Vagina (tissue), 2 donors: Measurements from ENCODE around the gene TMEM245. TPM values are rescaled to one million over a fixed set of nuclear protein-coding genes. Genes with fewer than 3 reads are reported as not detected.

Experiments
- DNase-seq, 2 donors: peaks; one replicate each; pipeline ENCODE4 v3.0.0-alpha.2; 2017; ENCODE audit errors: extremely low spot score in 2 of 2
- H3K27ac ChIP-seq: fragments of 200-600 bp; sonication (generic); one replicate; pipeline ENCODE4 v1.5.1; 2019
- H3K27me3 ChIP-seq: fragments of 200-600 bp; sonication (generic); one replicate; pipeline ENCODE4 v1.5.1; 2019
- H3K36me3 ChIP-seq, 2 donors: fragments of 200-600 bp; sonication (generic); one replicate each; pipeline ENCODE4 v1.5.1; 2017 to 2019
- H3K4me1 ChIP-seq: fragments of 200-600 bp; sonication (generic); one replicate; pipeline ENCODE4 v1.5.1; 2019
- H3K4me3 ChIP-seq, 2 donors: fragments of 200-600 bp; sonication (generic); 1 replicate in 1 of 2; 2 replicates in 1 of 2; pipeline ENCODE4 v1.5.1; 2016 to 2019
- H3K9me3 ChIP-seq: fragments of 200-600 bp; sonication (generic); one replicate; pipeline ENCODE4 v1.5.1; 2019
- POLR2A ChIP-seq, 2 donors: fragments of 450-650 bp; IDR thresholded peaks; one replicate each; pipeline ENCODE4 v1.6.1; 2017; ENCODE audit warnings: antibody characterized with exemption in 2 of 2, mild to moderate bottlenecking in 2 of 2, moderate library complexity in 2 of 2
- POLR2AphosphoS5 ChIP-seq, 2 donors: sonication (generic); formaldehyde crosslinking; IDR thresholded peaks; one replicate each; pipeline ENCODE4 v1.9.0; 2017; ENCODE audit warnings: antibody characterized with exemption in 2 of 2, mild to moderate bottlenecking in 2 of 2, low read depth in 1 of 2; ENCODE audit not compliant: insufficient read depth in 1 of 2
- intact Hi-C: fragments of 100-400 bp; cut with DNase I; formaldehyde crosslinking; loops from one replicate; pipeline ENCODE4 v1.15.1; 2023
- total RNA-seq: library from RNA; depleted of rRNA; stranded (reverse); fragments of >200 nt; gene quantifications from one replicate; pipeline ENCODE4 v1.2.3, GENCODE V29; 2016
- TF ChIP-seq, protein P1 (sequence below), 3 experiments: fragments of 450-650 bp in 2 of 3; fragments of 200-600 bp in 1 of 3; sonication (generic) in 1 of 3; IDR thresholded peaks; one replicate each; pipeline ENCODE4 v1.5.1; 2017 to 2019; ENCODE audit warnings: antibody characterized with exemption in 3 of 3, mild to moderate bottlenecking in 2 of 3, moderate library complexity in 2 of 3

Gene TMEM245
- total RNA-seq, result 47.4 TPM

DNA sequence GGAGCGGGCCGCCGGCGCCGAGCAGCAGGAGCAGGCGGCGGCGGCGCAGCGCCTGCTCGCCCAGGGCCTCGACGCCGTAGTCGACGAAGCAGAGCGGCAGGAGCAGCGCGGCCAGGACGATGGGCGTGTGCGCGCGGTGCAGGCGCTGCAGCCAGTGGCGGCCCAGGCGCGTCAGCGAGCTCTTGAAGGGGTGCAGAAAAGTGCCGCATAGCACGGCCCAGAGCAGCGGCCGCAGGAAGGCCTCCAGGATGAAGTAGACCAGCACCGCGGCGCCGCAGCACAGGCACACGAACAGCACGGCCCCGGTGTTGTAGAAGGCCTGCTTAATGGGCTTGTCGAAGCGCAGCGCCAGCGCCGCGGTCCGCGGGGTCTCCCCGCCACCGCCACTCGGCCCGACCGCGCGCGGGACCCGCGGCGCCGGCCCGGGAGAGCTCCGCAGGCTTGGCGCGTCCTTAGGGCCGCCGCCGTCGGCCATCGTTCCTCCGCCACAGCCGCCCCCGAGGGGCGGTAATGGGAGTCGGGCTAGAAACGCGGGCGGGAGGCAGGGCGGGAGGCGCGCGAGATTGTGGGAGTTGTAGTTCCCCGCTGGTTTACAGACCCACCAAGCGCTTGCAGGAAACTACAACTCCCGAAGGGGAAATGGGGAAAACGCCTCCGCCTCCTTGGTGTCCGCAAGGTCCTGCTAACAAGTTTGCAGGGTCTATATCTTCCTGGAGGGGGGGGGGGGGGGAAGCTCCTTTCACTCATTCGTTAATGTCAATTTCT, at the start of gene TMEM245:
TMEM245 (minus strand) TSS at position 509 of the 765 bp plus-strand sequence; CDS start at position 475, 34 bp downstream.
- Histone ChIP-seq H3K4me1 (peaks cover 44% of the 10 kb centered on the region), H3K9me3 (no peaks in the 10 kb centered on the region), H3K36me3 (no peaks in the 10 kb centered on the region), H3K27ac (peak within 1 kb of the TSS; percentile 90), H3K4me3 (peak within 1 kb of the TSS; percentile 85 to 95), H3K27me3 (no peaks in the 10 kb centered on the region)
- DNase-seq, result peak in 1 of 2 donors; percentile 99
- TF ChIP-seq POLR2AphosphoS5 (IDR thresholded peaks at IDR 0.05; ENCODE audit: insufficient read depth in 1 of 2, low read depth in 1 of 2), result peak; percentile 86 to 93
- peak; percentile 57 to 94 for TF ChIP-seq POLR2A (IDR thresholded peaks at IDR 0.05)
- TF ChIP-seq, protein P1, sequence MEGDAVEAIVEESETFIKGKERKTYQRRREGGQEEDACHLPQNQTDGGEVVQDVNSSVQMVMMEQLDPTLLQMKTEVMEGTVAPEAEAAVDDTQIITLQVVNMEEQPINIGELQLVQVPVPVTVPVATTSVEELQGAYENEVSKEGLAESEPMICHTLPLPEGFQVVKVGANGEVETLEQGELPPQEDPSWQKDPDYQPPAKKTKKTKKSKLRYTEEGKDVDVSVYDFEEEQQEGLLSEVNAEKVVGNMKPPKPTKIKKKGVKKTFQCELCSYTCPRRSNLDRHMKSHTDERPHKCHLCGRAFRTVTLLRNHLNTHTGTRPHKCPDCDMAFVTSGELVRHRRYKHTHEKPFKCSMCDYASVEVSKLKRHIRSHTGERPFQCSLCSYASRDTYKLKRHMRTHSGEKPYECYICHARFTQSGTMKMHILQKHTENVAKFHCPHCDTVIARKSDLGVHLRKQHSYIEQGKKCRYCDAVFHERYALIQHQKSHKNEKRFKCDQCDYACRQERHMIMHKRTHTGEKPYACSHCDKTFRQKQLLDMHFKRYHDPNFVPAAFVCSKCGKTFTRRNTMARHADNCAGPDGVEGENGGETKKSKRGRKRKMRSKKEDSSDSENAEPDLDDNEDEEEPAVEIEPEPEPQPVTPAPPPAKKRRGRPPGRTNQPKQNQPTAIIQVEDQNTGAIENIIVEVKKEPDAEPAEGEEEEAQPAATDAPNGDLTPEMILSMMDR (IDR thresholded peaks at IDR 0.05), result no peak
- intact Hi-C loops, result loop anchor here (2.0 kb wide), 1 partner anchor 107 kb away; the partner anchor contains the start of gene CTNNAL1

DNA sequence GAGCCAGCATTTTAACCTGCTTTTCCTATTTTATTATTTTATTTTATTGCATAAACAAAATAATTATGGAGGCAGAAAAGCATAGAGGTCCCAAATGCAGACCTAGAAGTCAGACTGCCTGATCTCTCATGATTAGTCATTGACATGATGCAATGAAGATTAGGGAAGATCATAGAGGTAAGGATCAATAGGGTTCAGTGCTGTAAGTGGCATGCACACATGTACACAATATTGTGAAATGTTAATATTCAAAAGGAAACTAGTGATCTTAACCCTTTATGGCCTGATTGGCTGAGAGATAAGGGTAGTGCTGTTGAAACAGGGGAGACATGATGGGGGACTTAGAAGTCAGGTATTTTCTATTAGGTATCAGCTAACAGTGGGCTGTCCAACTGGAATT, 48.4 kb upstream of the TMEM245 start:
- H3K36me3 ChIP-seq, result no peaks in the 10 kb centered on the region
- no peak for TF ChIP-seq POLR2AphosphoS5 (IDR thresholded peaks at IDR 0.05; ENCODE audit: insufficient read depth in 1 of 2, low read depth in 1 of 2)
- no peak for TF ChIP-seq POLR2A (IDR thresholded peaks at IDR 0.05)
- TF ChIP-seq, protein P1 (IDR thresholded peaks at IDR 0.05), result no peak
- no peaks in the 10 kb centered on the region for H3K4me1 ChIP-seq
- H3K4me3 ChIP-seq, result no peak overlapping the region
- no peaks in the 10 kb centered on the region for H3K9me3 ChIP-seq
- no peaks in the 10 kb centered on the region for H3K27me3 ChIP-seq
- no peak overlapping the region for H3K27ac ChIP-seq
- DNase-seq, result no peak
- intact Hi-C loops, result no loop called here

DNA sequence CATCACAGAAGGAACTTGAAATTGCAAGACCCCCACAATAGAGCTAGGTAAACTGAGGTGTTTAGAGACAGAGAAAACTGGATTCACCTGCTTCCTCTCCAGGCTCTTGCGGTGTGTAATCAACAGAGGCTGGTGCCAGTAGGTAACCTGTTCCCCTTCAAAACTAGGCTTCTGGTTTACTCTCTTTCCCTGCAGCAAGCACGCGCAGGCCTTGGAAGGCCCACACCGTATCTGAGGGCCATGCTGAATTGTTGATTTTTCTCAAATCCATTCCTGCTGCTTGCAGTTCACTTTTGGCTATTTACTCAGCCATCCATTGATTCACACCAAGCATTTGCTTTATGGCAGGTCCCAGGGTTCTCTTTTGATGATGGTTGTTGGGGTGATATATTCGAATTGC, 48.0 kb upstream of the TMEM245 start:
- Histone ChIP-seq H3K27me3 (no peaks in the 10 kb centered on the region), H3K4me3 (no peak overlapping the region), H3K36me3 (no peaks in the 10 kb centered on the region), H3K4me1 (no peaks in the 10 kb centered on the region), H3K9me3 (no peaks in the 10 kb centered on the region), H3K27ac (no peak overlapping the region)
- TF ChIP-seq POLR2AphosphoS5 (IDR thresholded peaks at IDR 0.05; ENCODE audit: insufficient read depth in 1 of 2, low read depth in 1 of 2) (no peak), POLR2A (IDR thresholded peaks at IDR 0.05) (no peak)
- TF ChIP-seq, protein P1 (IDR thresholded peaks at IDR 0.05), result no peak
- no peak for DNase-seq
- intact Hi-C loops, result no loop called here

DNA sequence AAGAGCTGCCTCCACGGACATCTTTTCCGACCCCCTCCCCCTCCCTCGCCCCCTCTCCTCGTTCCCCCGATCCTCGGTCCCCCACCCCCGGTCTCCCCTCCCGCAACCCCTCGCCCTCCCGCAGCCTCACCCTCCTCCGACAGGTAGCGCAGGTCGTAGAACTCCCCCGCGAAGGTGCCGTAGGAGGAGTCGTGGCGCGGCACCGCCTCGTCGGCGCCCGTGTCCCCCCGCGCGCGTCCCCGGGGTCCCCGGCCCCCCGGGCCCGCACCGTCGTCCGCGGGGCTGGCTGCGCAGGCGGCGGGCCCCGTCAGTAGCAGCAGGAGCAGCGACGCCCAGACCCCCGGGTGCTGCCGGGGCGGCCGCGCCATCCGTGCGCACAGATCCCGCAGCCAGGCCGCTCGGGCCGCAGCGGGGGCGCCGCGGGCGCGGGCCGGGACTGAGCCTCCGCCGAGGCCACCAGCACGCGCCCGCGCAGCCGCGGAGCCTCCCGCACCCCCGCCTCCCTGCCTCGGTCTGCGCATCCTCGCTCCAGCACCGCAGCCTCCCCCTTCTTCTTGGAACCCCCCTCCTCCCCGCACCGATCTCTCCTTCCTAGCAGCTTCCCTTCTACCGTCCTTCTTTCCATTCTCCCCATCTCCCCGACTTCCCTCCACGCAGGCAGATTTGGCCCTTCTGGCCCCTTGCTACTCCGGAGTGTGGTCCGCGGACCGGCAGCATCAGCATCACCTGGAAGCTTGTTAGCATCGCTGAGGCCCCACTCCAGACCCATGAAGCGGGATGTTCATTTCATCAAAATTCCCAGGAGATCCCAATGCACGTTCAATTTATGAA, 47.2 kb upstream of the TMEM245 start, which contains the start of gene FRRS1L:
FRRS1L (minus strand) TSS at position 479 of the 831 bp plus-strand sequence; CDS start at position 368, 111 bp downstream.
- Histone ChIP-seq H3K27me3 (no peaks in the 10 kb centered on the region), H3K27ac (no peak within 1 kb of the TSS), H3K4me3 (peak within 1 kb of the TSS in 1 of 2 donors; percentile 38), H3K36me3 (no peaks in the 10 kb centered on the region), H3K4me1 (no peaks in the 10 kb centered on the region), H3K9me3 (no peaks in the 10 kb centered on the region)
- no peak for DNase-seq
- TF ChIP-seq POLR2AphosphoS5 (IDR thresholded peaks at IDR 0.05; ENCODE audit: insufficient read depth in 1 of 2, low read depth in 1 of 2) (no peak), POLR2A (IDR thresholded peaks at IDR 0.05) (no peak)
- TF ChIP-seq, protein P1 (IDR thresholded peaks at IDR 0.05), result no peak
- intact Hi-C loops, result no loop called here
